Measurements from ENCODE around the gene FASTKD1. TPM values are rescaled to one million over a fixed set of nuclear protein-coding genes. Genes with fewer than 3 reads are reported as not detected.
A peak's percentile ranks its signal among the peaks of the same experiment; 100 is the strongest.
"Not testable (repeated sequence)": the region's sequence is repeated elsewhere in the genome, so short reads cannot be mapped to it uniquely, and the experiment has no call there.

The FASTKD1 gene
- total RNA-seq, 2 donors from 2014 or later = 59.6 to 60.2 TPM

GRCh38 chr2:169582552-169583266 is 9.0 kb upstream of the FASTKD1 start:
- H3K9me3 Mint-ChIP-seq; ATAC-seq (replicated peaks); H3K27me3 Mint-ChIP-seq; H3K4me1 Mint-ChIP-seq; H3K27ac Mint-ChIP-seq; H3K4me3 Mint-ChIP-seq: not testable (repeated sequence)
- peaks cover 35% of the 10 kb centered on the region for H3K36me3 Mint-ChIP-seq (ENCODE audit: low read depth)

GRCh38 chr2:169579044-169579443 is 5.4 kb upstream of the FASTKD1 start:
- no peak for ATAC-seq (replicated peaks)
- Mint-ChIP-seq H3K4me3 (no peak overlapping the region), H3K9me3 (no peaks in the 10 kb centered on the region), H3K36me3 (ENCODE audit: low read depth) (peaks cover 3% of the 10 kb centered on the region), H3K4me1 (peaks cover 3% of the 10 kb centered on the region), H3K27ac (no peak overlapping the region), H3K27me3 (no peaks in the 10 kb centered on the region)

GRCh38 chr2:169575264-169575663 is 1.6 kb upstream of the FASTKD1 start:
- H3K36me3 Mint-ChIP-seq (ENCODE audit: low read depth); H3K27ac Mint-ChIP-seq; H3K9me3 Mint-ChIP-seq; ATAC-seq (replicated peaks); H3K4me3 Mint-ChIP-seq; H3K27me3 Mint-ChIP-seq; H3K4me1 Mint-ChIP-seq: not testable (repeated sequence)

- Mint-ChIP-seq H3K36me3 (ENCODE audit: low read depth) (peaks cover 14% of the 10 kb centered on the region), H3K4me3 (peak overlapping the region; percentile 98)
- not testable (repeated sequence) for H3K4me1 Mint-ChIP-seq; H3K27me3 Mint-ChIP-seq; H3K27ac Mint-ChIP-seq; H3K9me3 Mint-ChIP-seq; ATAC-seq (replicated peaks)
These were observed 874 bp upstream of the FASTKD1 start for GRCh38 chr2:169574539-169574938.

GRCh38 chr2:169573974-169574299 is 272 bp upstream of the FASTKD1 start:
- Mint-ChIP-seq H3K27me3 (no peaks in the 10 kb centered on the region), H3K4me1 (peaks cover 9% of the 10 kb centered on the region), H3K27ac (peak overlapping the region; percentile 93), H3K9me3 (no peaks in the 10 kb centered on the region), H3K4me3 (peak overlapping the region; percentile 98), H3K36me3 (ENCODE audit: low read depth) (peaks cover 19% of the 10 kb centered on the region)
- peak; percentile 22 for ATAC-seq (replicated peaks)

- no peak for ATAC-seq (replicated peaks)
- Mint-ChIP-seq H3K27me3 (no peaks in the 10 kb centered on the region), H3K4me1 (peaks cover 9% of the 10 kb centered on the region), H3K27ac (peak overlapping the region; percentile 93), H3K36me3 (ENCODE audit: low read depth) (peaks cover 30% of the 10 kb centered on the region), H3K4me3 (peak overlapping the region; percentile 98), H3K9me3 (no peaks in the 10 kb centered on the region)
These were observed 875 bp downstream of the FASTKD1 start for GRCh38 chr2:169572821-169573159.

GRCh38 chr2:169572189-169572588 is 1.5 kb downstream of the FASTKD1 start:
- Mint-ChIP-seq H3K27me3 (no peaks in the 10 kb centered on the region), H3K4me3 (no peak overlapping the region), H3K27ac (no peak overlapping the region), H3K36me3 (ENCODE audit: low read depth) (peaks cover 36% of the 10 kb centered on the region), H3K4me1 (peaks cover 9% of the 10 kb centered on the region), H3K9me3 (no peaks in the 10 kb centered on the region)
- ATAC-seq (replicated peaks) = no peak

- Mint-ChIP-seq H3K27me3 (no peaks in the 10 kb centered on the region), H3K9me3 (no peaks in the 10 kb centered on the region), H3K4me3 (no peak overlapping the region), H3K4me1 (peaks cover 9% of the 10 kb centered on the region), H3K27ac (no peak overlapping the region), H3K36me3 (ENCODE audit: low read depth) (peaks cover 38% of the 10 kb centered on the region)
- no peak for ATAC-seq (replicated peaks)
These were observed 2.1 kb downstream of the FASTKD1 start for GRCh38 chr2:169571571-169571970.

GRCh38 chr2:169570752-169571151 is 2.9 kb downstream of the FASTKD1 start:
- H3K27me3 Mint-ChIP-seq; H3K4me1 Mint-ChIP-seq; H3K27ac Mint-ChIP-seq; H3K9me3 Mint-ChIP-seq; ATAC-seq (replicated peaks): not testable (repeated sequence)
- H3K4me3 Mint-ChIP-seq = peak overlapping the region; percentile 24
- H3K36me3 Mint-ChIP-seq (ENCODE audit: low read depth) = peaks cover 41% of the 10 kb centered on the region

GRCh38 chr2:169569948-169570347 is 3.7 kb downstream of the FASTKD1 start:
- ATAC-seq (replicated peaks) = no peak
- Mint-ChIP-seq H3K4me1 (peaks cover 9% of the 10 kb centered on the region), H3K27ac (peak overlapping the region; percentile 2), H3K27me3 (no peaks in the 10 kb centered on the region), H3K36me3 (ENCODE audit: low read depth) (peaks cover 47% of the 10 kb centered on the region), H3K9me3 (no peaks in the 10 kb centered on the region), H3K4me3 (no peak overlapping the region)

- no peaks in the 10 kb centered on the region for H3K27me3 Mint-ChIP-seq
- H3K9me3 Mint-ChIP-seq = no peaks in the 10 kb centered on the region
- peaks cover 72% of the 10 kb centered on the region for H3K36me3 Mint-ChIP-seq (ENCODE audit: low read depth)
- no peak overlapping the region for H3K27ac Mint-ChIP-seq
- no peak overlapping the region for H3K4me3 Mint-ChIP-seq
- peaks cover under 1% of the 10 kb centered on the region for H3K4me1 Mint-ChIP-seq
- ATAC-seq (replicated peaks) = no peak
These were observed 8.0 kb downstream of the FASTKD1 start for GRCh38 chr2:169565686-169566085.

- H3K27me3 Mint-ChIP-seq = no peaks in the 10 kb centered on the region
- no peaks in the 10 kb centered on the region for H3K4me1 Mint-ChIP-seq
- H3K27ac Mint-ChIP-seq = no peak overlapping the region
- no peak overlapping the region for H3K4me3 Mint-ChIP-seq
- no peaks in the 10 kb centered on the region for H3K9me3 Mint-ChIP-seq
- H3K36me3 Mint-ChIP-seq (ENCODE audit: low read depth) = peaks cover 63% of the 10 kb centered on the region
- peak; percentile 34 for ATAC-seq (replicated peaks)
These were observed 11.1 kb downstream of the FASTKD1 start for GRCh38 chr2:169562519-169562918.

GRCh38 chr2:169562084-169562483 is 11.6 kb downstream of the FASTKD1 start:
- H3K4me1 Mint-ChIP-seq; H3K27ac Mint-ChIP-seq; H3K27me3 Mint-ChIP-seq; H3K4me3 Mint-ChIP-seq; ATAC-seq (replicated peaks); H3K9me3 Mint-ChIP-seq: not testable (repeated sequence)
- peaks cover 60% of the 10 kb centered on the region for H3K36me3 Mint-ChIP-seq (ENCODE audit: low read depth)

- H3K27ac Mint-ChIP-seq = peak overlapping the region; percentile 56
- no peaks in the 10 kb centered on the region for H3K9me3 Mint-ChIP-seq
- no peak for ATAC-seq (replicated peaks)
- H3K36me3 Mint-ChIP-seq (ENCODE audit: low read depth) = peaks cover 65% of the 10 kb centered on the region
- no peaks in the 10 kb centered on the region for H3K27me3 Mint-ChIP-seq
- H3K4me1 Mint-ChIP-seq = no peaks in the 10 kb centered on the region
- no peak overlapping the region for H3K4me3 Mint-ChIP-seq
These were observed 12.3 kb downstream of the FASTKD1 start for GRCh38 chr2:169561364-169561763.

GRCh38 chr2:169546756-169547155 is 26.9 kb downstream of the FASTKD1 start:
- Mint-ChIP-seq H3K27ac (peak overlapping the region; percentile 53), H3K9me3 (no peaks in the 10 kb centered on the region), H3K27me3 (no peaks in the 10 kb centered on the region), H3K4me1 (peaks cover 11% of the 10 kb centered on the region), H3K36me3 (ENCODE audit: low read depth) (peaks cover 72% of the 10 kb centered on the region), H3K4me3 (peak overlapping the region; percentile 29)
- peak; percentile 89 for ATAC-seq (replicated peaks)

- Mint-ChIP-seq H3K27ac (no peak overlapping the region), H3K4me1 (peaks cover 11% of the 10 kb centered on the region), H3K36me3 (ENCODE audit: low read depth) (peaks cover 84% of the 10 kb centered on the region), H3K9me3 (no peaks in the 10 kb centered on the region), H3K4me3 (no peak overlapping the region), H3K27me3 (no peaks in the 10 kb centered on the region)
- no peak for ATAC-seq (replicated peaks)
These were observed 31.2 kb downstream of the FASTKD1 start for GRCh38 chr2:169542433-169542832.
